ENCODE data around the gene NIPA2.

The NIPA2 gene

GRCh38 chr15:22916606-22917350, 78.3 kb downstream of the NIPA2 start:
- H3K4me3 ChIP-seq (ENCODE audit: low read length) = no peak overlapping the region
- TF ChIP-seq, protein P1, sequence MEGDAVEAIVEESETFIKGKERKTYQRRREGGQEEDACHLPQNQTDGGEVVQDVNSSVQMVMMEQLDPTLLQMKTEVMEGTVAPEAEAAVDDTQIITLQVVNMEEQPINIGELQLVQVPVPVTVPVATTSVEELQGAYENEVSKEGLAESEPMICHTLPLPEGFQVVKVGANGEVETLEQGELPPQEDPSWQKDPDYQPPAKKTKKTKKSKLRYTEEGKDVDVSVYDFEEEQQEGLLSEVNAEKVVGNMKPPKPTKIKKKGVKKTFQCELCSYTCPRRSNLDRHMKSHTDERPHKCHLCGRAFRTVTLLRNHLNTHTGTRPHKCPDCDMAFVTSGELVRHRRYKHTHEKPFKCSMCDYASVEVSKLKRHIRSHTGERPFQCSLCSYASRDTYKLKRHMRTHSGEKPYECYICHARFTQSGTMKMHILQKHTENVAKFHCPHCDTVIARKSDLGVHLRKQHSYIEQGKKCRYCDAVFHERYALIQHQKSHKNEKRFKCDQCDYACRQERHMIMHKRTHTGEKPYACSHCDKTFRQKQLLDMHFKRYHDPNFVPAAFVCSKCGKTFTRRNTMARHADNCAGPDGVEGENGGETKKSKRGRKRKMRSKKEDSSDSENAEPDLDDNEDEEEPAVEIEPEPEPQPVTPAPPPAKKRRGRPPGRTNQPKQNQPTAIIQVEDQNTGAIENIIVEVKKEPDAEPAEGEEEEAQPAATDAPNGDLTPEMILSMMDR (conservative IDR thresholded peaks at IDR 0.05; ENCODE audit: low read depth, low read length) = no peak
- DNase-seq (ENCODE audit: low read depth) = no peak

DNA sequence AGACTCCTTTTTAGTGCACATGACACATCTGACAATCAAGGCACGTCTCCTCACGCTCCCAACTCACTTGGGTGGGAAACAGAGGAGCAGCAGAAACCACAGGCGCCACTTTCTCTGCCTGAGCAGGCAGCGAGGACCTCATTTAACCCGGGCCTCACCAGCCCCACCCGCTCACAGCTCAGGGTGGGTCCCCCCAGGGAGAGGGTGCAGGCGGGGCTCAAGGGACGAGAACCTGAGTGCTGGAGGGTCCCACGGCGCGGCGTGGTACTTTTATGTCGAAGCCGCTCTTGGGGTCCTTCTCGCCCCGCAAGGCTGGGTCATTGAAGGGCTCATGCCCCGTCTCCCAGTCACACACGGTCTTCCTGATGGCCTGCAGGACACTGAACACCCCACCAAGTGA, 79.1 kb downstream of the NIPA2 start:
- TF ChIP-seq, protein P1 (conservative IDR thresholded peaks at IDR 0.05; ENCODE audit: low read depth, low read length) = no peak
- no peak overlapping the region for H3K4me3 ChIP-seq (ENCODE audit: low read length)
- DNase-seq (ENCODE audit: low read depth) = no peak

Data from retinal pigment epithelial cell (primary cell).